Stimulated activated CD4-positive, alpha-beta T cell treated with anti-CD3 and anti-CD28 coated beads, Interleukin-1b, Interleukin-23, amount 100 ng/mL, for 24 hours (primary cell): Measurements from ENCODE around the gene MYOZ1.
"Not testable (repeated sequence)": the region's sequence is repeated elsewhere in the genome, so short reads cannot be mapped to it uniquely, and the experiment has no call there.

Source experiments
- DNase-seq, 4 experiments: peaks; one replicate each; pipeline ENCODE4 v3.0.0-alpha.2; 2020; ENCODE audit warnings: low read depth in 4 of 4, low spot score in 1 of 4

MYOZ1 gene, protein sequence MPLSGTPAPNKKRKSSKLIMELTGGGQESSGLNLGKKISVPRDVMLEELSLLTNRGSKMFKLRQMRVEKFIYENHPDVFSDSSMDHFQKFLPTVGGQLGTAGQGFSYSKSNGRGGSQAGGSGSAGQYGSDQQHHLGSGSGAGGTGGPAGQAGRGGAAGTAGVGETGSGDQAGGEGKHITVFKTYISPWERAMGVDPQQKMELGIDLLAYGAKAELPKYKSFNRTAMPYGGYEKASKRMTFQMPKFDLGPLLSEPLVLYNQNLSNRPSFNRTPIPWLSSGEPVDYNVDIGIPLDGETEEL

DNA sequence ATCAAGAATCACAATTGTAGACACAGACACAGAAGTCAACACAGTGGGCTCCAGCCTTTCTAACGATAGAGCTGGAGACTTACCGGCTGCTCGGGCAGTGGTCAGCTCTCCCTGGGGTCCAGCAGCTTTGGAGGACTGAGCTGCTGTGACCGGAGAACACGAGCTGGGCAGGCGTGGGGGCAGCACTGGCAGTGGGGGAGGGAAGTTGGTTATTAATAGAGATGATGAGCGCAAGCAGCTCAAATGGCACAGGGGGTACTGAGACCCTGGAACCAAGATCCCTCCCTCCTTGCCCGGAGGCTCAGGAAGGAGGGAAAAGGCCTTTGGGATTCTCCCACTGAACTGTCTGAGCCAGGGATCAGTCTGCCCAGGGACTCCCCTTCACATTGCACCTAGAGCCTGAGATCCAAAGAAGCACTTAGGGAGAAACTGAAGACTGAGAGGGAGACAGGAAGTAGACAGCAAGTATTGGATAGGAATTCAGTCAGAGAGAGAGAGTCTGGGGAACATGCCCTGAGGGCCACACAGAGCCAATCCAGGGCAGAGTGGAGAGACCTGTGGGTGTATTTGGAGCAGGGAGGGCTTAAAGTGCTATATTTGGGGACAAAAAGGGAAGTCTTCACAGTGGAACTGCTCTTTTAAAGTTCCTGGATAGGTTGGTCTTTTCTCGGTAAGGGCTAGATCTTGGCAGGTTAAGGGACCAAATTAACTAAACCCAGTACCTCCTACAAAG is at the start of gene MYOZ1:
TSS of gene MYOZ1 (minus strand) at position 147 of the 733 bp plus-strand sequence. CDS start 1,457 bp downstream, outside the sequence.
- DNase-seq = no peak

DNA sequence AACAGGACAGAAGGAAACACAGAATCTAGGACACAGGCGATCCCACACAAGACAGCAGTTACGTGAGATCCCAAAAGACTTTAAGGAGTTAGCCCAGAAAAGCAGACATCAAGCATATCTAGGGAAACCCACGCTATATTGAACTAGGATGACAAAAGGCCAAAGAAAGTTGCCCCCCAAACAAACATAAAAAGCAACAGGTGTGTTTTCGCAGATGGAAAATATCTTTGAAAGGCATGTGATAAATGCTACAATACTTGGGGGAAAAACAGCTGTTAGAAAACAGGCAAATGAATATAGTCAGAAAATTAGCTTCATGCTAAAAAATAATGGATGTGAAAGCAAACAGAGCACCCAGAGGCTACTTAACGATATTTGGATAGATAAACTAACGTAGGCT is 49.5 kb upstream of the MYOZ1 start:
- DNase-seq = not testable (repeated sequence)

DNA sequence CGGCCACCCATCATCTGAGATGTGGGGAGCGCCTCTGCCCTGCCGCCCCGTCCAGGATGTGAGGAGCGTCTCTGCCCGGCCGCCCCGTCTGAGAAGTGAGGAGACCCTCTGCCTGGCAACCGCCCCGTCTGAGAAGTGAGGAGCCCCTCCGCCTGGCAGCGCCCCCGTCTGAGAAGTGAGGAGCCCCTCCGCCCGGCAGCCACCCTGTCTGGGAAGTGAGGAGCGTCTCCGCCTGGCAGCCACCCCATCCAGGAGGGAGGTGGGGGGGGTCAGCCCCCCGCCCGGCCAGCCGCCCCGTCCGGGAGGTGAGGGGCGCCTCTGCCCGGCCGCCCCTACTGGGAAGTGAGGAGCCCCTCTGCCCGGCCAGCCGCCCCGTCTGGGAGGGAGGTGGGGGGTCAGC is 48.3 kb upstream of the MYOZ1 start:
- DNase-seq = not testable (repeated sequence)

DNA sequence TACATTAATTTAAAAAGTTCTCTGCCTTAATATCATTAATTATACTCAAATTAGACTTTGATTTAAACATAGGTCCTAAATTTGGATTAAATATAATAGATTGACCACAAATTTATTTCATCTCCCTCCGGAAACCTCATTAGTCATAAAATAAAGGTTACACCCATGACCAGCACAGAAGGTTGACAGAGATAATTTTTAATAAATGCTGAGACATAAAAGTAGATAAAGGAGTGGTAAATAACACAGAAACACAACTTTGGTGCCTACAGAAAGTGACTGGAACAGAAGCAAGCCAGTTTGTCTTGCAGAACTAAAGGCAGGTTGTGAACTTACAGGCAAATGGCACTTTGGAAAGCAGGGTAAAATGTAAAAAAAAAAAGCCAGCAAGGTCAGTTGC is 46.4 kb upstream of the MYOZ1 start:
- not testable (repeated sequence) for DNase-seq

DNA sequence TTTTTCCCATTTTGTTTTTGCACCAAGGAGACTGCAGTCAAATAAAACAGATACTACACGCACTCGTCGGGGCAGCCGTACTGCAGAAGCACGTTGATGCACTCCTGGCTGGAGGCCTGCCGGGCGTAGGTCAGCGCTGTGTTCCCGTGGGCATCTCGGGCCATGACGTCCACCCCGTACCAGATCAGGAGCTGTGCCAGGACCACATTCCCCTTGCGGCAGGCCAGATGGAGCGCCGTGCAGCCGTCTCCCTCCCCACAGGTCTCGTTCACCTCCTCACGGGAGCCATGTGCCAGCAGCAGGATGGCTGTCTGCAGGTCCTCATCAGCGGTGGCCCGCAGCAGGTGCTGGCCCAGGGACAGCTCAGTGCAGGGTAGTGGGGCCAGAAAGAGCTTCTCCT is 33.3 kb upstream of the MYOZ1 start:
- not testable (repeated sequence) for DNase-seq

DNA sequence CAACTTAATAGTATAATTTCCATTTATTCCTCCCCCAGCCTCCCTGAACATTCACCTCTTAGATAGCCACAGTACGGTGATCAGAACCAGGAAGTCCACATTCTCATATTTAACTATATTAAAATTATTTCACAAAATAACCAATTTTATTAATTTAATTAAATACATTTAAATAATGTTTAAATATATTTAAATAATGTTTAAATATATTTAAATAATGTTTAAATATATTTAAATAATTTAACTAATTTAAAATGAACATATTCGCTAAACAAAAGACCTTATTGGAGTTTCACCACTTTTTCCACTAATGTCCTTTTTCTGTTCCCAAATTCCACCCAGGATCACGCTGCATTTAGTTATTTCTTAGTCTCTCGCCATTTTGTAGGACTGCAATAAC is 27.1 kb upstream of the MYOZ1 start:
- not testable (repeated sequence) for DNase-seq

DNA sequence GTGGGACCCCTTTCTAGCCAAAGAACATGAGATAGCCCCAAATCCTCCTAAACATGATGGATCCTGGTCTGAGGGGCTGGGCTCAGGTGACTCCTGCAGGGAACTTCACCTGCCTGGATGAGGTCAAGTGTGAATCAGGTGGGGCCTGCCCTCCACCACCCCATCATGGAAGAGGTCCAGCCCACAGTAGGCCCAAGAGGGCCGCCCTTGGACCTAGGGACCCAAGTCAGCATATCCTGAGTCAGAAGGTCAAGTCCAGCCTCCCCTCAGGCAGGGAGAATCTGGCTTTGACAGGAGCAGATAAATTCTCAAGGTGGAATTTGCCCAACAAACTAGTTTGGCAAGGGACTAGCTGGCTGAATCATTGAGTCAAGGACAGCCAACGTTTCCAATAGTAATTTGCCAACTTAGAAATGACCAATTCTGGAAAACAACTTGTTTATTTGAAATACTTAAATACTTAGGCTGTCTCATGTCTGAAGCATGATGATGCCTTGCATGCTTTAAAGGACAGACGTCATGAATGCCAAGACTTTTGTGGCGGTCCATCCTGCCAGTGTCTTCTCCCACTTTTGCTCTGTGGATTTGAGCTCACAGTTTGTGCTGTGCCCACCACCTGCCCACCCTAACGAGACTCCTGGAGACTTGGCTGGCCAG is 25.0 kb upstream of the MYOZ1 start:
- DNase-seq = not testable (repeated sequence)

DNA sequence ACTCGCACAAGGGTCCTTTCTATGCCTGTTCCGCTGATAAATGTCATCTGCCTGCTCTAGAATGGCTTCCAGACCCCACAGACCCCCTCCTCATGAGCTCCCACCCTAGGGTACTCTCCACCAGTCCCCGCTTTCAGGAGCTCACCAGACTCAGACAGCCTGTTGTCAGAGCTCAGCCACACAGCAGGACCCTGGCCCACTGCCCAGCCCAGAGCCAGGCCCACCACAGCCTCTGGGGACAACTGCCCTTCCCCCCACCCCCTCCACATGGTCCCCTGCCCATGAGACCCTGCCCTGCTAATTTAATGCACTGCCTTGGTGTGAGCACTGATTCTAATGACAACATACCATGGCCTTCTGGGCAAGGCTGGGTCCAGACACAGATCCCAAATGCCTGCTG is 24.3 kb upstream of the MYOZ1 start:
- not testable (repeated sequence) for DNase-seq

DNA sequence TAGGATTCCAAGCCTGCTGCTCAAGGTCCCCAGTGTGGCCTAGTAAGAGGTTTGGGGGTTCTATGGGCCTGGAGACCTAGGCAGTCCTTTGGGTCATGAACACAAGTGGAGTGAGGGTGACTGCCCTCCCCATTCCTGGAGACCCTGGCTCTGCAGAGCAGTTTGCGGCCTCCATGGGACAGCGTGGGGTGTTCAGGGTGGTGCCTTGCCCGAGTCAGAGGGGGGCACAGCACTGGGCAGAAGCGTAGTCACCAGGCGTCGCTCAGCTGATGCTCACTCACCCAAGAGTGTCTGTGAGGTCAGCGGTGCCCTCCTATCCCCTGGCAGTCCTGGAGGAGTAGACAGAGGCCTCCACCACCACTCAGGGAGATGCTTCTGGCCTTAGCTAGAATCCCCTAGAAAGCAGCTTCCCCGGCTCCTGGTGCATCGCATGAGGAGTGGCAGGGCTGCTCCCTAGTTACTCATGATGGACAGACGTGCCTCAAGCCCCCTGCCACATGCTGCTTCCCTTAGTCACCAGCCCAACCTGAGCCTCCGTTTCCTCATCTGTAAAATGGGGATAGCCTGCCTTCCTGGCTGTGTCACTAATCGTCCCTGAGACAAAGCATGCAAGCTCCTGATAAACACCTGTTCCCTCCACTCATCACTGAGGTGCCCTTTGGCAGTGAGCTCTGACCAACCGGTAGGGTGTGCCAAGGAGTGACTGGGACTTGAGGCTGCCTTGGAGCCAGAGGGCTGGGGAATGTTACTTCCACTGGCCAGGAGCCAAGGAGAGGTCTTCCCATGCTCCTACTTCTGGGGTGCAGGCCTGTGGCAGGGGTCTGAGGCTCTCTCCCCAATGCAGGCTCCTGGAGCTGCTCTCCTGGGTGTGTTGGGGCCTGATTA is 23.1 kb upstream of the MYOZ1 start:
- DNase-seq = not testable (repeated sequence)

DNA sequence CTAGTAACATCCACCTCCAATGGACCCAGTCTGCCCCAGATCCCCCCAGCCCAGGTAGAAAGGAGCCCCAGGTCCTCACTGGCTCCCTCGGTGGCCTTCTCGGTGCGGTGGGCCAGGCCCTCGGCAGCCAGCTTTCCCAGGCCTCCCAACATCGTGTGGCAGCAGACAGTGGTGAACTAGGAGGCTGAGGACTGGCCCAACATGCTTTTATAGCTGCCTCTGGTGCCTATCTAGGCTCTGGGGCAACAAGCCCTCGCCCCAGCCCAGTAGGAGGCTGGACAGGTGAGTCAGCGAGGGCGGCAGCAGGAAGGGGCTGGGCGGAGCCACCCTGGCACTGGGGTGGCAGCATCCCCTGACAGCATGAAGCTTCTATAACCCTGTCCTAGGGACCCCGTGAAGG is 22.3 kb upstream of the MYOZ1 start:
- not testable (repeated sequence) for DNase-seq

DNA sequence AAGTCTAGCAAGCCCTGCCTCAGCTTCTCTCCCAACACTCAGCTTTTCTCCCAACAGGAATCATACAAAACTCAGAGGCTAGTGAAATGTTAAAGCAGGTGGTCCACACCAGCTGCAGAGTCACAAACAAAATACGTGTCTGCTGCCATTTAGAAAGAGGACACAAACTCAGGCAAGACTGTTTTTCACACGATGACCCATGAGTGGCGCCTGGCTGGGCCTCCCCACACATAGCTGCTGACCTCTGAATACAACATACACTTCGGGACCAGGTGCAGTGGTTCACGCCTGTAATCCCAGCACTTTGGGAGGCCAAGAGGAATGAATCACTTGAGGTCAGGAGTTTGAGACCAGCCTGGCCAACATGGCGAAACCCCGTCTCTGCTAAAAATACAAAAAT is 21.4 kb upstream of the MYOZ1 start:
- DNase-seq = not testable (repeated sequence)

DNA sequence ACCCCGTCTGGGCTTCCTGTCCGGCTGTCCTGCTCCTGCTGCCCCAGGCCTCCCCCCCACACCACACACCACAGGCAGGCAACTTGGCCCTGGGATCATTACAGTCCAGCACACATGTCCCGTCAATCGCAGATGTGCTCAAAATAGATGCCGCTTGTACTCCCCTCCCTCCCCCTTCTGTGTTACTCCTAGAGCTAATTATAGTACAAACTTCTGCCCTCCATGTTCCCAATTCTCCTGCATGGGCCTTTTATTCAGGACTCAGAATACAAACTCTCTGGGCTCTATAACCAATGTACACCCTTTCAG is 14.7 kb upstream of the MYOZ1 start, which contains the start of gene SYNPO2L:
TSS of gene SYNPO2L (minus strand) at position 40 of the 309 bp plus-strand sequence. CDS start 107 bp downstream, outside the sequence.
- DNase-seq = no peak

DNA sequence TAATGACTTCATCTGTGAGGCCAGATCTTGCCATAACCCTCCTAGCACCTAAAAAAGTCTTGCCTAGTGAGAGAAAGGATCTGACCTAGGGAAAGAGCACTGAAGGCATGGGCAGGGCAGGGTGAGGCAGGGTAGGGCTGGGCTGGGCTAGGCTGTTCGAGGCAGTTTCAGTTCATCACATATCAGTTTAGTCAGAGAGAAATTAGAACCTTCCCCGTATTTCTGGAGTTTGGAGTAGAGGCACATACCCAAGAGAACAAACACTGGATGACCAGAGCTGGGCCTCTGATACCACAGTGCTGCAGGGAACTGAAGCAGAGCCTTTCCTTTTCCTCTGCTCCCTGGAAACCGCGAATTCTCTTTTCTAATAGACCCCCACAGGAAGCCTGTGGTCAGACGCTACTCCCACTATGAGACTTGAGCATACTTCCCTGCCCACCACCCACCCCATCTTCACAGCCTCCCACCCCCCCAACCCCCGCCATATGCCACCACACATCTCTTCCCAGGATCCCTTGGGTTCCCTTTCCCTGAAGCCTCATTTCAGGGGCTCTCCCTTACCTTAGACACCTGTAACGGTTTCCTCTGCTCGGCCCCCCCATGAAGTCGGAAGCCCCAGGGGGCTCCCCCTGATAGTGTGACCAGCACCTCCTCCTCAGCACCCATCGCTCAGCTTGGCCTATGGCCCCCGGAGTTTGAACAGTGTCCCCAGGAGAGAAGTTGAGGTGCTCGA is 14.1 kb upstream of the MYOZ1 start:
- DNase-seq = no peak

DNA sequence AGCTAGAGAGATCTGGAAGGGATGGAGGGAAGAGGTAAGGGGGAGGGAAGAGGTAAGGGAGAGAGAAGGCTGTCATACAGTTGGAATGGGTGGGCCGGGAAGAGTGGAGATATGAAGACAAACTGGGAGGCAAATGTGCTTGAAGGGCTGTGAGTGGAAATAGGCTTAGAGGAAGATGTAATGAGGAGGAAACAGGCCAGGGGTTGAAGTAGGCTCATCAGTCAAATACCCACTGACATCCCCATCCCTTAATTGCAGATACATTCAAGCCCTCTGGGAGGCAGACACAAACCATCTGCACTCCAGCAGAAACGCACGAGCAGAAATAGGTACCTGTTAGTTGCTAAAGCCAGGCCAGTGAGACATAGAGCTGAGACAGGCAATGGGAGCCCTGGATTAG is 12.4 kb upstream of the MYOZ1 start:
- no peak for DNase-seq

DNA sequence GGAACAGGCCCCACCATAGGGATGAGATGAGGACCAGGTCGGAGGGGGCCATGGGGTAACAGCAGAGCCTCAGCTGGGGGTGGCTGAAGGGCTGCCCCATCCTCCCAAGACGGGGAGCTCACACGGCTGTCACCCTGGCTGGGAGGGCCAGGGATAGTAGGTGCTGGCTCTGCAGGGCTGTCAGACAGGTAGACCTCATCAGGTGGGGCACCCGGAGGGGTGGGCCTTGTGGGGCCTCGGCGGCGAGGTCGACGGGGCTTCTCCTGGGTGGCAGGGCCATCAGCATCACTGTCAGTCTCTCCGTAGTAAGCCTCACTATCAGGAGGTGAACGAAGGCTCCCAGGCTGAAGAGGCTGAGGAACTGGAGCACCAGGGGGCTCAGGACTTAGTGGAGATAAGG is 11.9 kb upstream of the MYOZ1 start:
- DNase-seq = no peak

DNA sequence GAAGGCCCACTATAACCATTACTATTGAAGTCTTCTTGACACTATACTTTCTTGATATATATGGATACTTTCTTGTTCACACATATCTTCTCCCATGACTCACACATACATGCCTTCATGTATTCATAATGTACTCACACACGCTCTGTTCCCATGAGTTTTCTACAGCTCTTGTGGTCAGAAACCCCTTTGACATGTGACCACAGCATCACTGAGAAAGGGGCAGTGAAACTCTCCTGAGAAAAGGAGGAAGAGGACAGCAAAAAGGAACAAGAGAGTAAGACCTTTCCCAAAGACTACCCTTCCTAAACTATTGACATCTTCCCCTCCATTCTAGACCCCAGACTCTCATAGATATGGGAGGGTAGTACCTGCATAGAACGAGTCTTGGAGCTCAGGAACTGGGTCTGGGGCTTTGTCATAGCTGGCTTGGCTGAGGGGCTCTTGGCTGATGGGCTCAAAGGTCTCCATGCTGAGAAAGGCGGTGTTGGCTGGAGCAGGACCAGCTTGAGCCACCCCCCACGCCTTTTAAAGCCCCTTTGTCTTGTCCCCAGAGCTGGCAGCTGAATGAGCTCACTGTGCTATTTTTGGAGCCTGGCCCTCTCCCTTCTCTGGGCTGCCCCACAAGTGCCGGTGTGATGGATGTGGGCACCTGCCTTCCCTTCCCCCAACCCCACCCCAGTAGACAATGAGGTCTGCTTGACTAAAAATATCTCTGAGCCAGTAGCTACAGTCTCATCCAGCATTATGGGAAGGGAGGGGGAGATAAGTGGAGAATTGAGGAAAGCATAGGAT is 9.5 kb upstream of the MYOZ1 start:
- DNase-seq = no peak

DNA sequence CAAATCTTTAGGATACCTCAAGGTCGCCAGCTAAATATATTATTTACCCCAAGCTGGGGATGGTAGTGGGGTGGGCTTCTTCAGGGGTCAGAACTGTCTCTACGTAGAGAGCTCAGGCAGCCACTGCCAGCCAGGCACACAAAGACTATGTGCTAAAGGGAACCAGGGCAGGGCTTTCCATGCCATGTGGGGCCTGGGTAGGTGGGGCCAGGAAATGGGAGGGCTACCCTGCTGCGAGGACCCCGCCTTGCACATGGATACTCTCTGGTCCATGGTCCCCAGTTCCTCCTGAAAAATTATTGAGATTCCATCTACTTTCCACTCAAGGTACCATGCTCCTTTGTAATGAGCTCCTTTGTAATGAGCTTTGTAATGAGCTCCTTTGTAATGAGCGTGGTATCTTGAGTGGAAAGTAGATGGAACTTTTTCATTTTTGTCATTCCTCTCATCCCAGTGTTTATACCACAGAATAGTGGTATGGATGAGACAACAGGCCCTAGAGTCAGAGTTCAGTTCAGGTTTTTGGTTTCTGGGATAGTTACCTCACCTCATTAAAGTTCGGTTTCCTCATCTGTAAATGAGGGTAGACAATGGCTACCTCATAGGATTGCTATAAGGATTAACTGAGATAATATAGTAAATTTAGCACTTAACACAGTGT is 8.7 kb upstream of the MYOZ1 start:
- DNase-seq = no peak

DNA sequence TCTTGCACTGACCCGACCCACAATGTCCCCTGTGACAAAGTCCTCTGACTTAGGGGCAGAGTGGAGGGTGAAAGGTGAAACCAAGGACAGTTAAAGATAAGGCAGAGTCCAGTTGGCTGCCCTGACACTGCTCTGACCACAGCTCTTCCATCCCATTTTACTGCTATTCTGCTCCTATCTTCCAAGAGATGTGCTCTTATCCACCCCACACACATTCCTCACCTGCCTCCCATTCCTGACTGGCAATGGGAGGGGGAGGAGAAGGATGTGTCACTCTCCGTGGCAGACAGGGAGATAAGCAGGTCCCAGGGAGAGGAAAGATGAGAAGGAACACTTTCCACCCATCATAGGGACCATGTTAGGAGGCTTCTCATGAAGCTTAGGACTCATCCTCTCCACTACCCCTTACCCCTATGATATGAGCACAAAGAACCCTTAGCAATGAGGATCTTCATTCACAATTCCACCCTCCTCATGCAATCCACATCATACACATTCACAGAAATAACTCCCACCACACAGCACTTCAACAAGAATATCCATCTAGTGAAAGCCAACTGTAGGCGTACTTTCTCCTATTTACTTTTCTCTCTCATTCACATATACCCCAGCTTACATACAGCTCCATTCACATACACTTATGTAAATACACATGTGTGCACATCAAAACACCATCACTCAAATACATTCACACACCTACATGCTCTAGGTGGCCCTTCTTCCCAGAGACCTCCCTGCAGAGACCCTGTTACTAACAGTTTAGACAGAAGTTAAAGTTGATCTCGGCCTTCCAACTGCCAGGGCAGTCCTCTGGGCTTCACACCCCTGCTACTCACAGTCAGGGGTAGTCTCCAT is 7.9 kb upstream of the MYOZ1 start:
- DNase-seq = no peak
